HEK293 (cell line): ENCODE data around the gene CCDC51.
"Not testable (repeated sequence)": the region's sequence is repeated elsewhere in the genome, so short reads cannot be mapped to it uniquely, and the experiment has no call there.

ENCODE experiments used
- CTCF ChIA-PET: fragments of 350-600 bp; formaldehyde crosslinking; extraction: SDS; loops from one replicate; lab custom pipeline; 2021; ENCODE audit warnings: antibody characterized with exemption; lab: Yijun Ruan, JAX
- POLR2A ChIA-PET: fragments of 300-600 bp; formaldehyde crosslinking; extraction: SDS; loops from one replicate; lab custom pipeline; 2020; ENCODE audit warnings: antibody characterized with exemption, inconsistent platforms; lab: Yijun Ruan, JAX
- H3K27ac ChIP-seq: fragments of 200-500 bp; sonication (Bioruptor generic); 2 replicates; pipeline ENCODE4 v1.5.1; 2014; ENCODE audit warnings: low read depth, low read length, control low read depth, inconsistent platforms; ENCODE audit errors: extremely low read depth
- H3K36me3 ChIP-seq, 2 experiments: fragments of 200-500 bp in 1 of 2; sonication (Bioruptor generic) in 1 of 2; 1 replicate in 1 of 2; 2 replicates in 1 of 2; pipeline ENCODE4 v1.5.1; 2014 to 2017; ENCODE audit warnings: inconsistent platforms in 2 of 2, low read length in 2 of 2; ENCODE audit not compliant: control insufficient read depth in 2 of 2, insufficient read depth in 1 of 2
- H3K4me1 ChIP-seq: fragments of 200-500 bp; sonication (Bioruptor generic); 2 replicates; pipeline ENCODE4 v1.5.1; 2014; ENCODE audit warnings: mild to moderate bottlenecking, low read length, inconsistent platforms; ENCODE audit not compliant: control insufficient read depth, insufficient read depth
- H3K4me3 ChIP-seq: 2 replicates; pipeline ENCODE4 v1.5.1; 2011; ENCODE audit warnings: low read depth, mild to moderate bottlenecking, control low read depth, low read length, moderate library complexity
- H3K9me3 ChIP-seq: fragments of 200-500 bp; sonication (Bioruptor generic); 2 replicates; pipeline ENCODE4 v1.5.1; 2014; ENCODE audit warnings: low read depth, low read length, inconsistent platforms; ENCODE audit not compliant: control insufficient read depth, insufficient read depth
- GLIS2 ChIP-seq: fragments of 450-650 bp; formaldehyde crosslinking; IDR thresholded peaks from 2 replicates; pipeline ENCODE4 v1.5.1; 2016; ENCODE audit warnings: missing biosample characterization, missing genetic modification characterization
- KLF16 ChIP-seq: fragments of 450-650 bp; formaldehyde crosslinking; IDR thresholded peaks from 2 replicates; pipeline ENCODE4 v1.5.1; 2017; ENCODE audit warnings: missing biosample characterization, missing genetic modification characterization
- KLF9 ChIP-seq: fragments of 450-650 bp; formaldehyde crosslinking; IDR thresholded peaks from 2 replicates; pipeline ENCODE4 v1.5.1; 2016; ENCODE audit warnings: missing biosample characterization, missing genetic modification characterization, low read depth
- RBAK ChIP-seq: fragments of 450-650 bp; formaldehyde crosslinking; IDR thresholded peaks from 2 replicates; pipeline ENCODE4 v1.5.1; 2016; ENCODE audit warnings: missing biosample characterization, missing genetic modification characterization
- SCRT1 ChIP-seq: fragments of 450-650 bp; formaldehyde crosslinking; IDR thresholded peaks from 2 replicates; pipeline ENCODE4 v1.5.1; 2016; ENCODE audit warnings: missing biosample characterization, missing genetic modification characterization, borderline replicate concordance
- SCRT2 ChIP-seq: fragments of 450-650 bp; formaldehyde crosslinking; IDR thresholded peaks from 2 replicates; pipeline ENCODE4 v1.5.1; 2016; ENCODE audit warnings: missing biosample characterization, missing genetic modification characterization
- SP7 ChIP-seq: fragments of 450-650 bp; formaldehyde crosslinking; IDR thresholded peaks from 2 replicates; pipeline ENCODE4 v1.5.1; 2016; ENCODE audit warnings: missing biosample characterization, missing genetic modification characterization
- ZNF2 ChIP-seq: fragments of 450-650 bp; formaldehyde crosslinking; IDR thresholded peaks from 2 replicates; pipeline ENCODE4 v1.5.1; 2016; ENCODE audit warnings: missing biosample characterization, missing genetic modification characterization
- ZNF239 ChIP-seq: fragments of 450-650 bp; formaldehyde crosslinking; IDR thresholded peaks from 2 replicates; pipeline ENCODE4 v1.5.1; 2016; ENCODE audit warnings: missing biosample characterization, missing genetic modification characterization
- ZNF324 ChIP-seq: fragments of 450-650 bp; formaldehyde crosslinking; IDR thresholded peaks from 2 replicates; pipeline ENCODE4 v1.5.1; 2016; ENCODE audit warnings: missing biosample characterization, missing genetic modification characterization
- ZNF366 ChIP-seq: fragments of 450-650 bp; formaldehyde crosslinking; conservative IDR thresholded peaks from 2 replicates; pipeline ENCODE4 v1.5.1; 2016; ENCODE audit warnings: missing biosample characterization, missing genetic modification characterization
- ZNF37A ChIP-seq: fragments of 450-650 bp; IDR thresholded peaks from 2 replicates; pipeline ENCODE4 v1.5.1; 2018; ENCODE audit warnings: missing biosample characterization, missing genetic modification characterization
- ZNF544 ChIP-seq: fragments of 450-650 bp; formaldehyde crosslinking; IDR thresholded peaks from 2 replicates; pipeline ENCODE4 v1.5.0; 2017; ENCODE audit warnings: missing biosample characterization, missing genetic modification characterization
- ZNF548 ChIP-seq: fragments of 450-650 bp; formaldehyde crosslinking; IDR thresholded peaks from 2 replicates; pipeline ENCODE4 v1.5.1; 2016; ENCODE audit warnings: missing biosample characterization, missing genetic modification characterization
- ZNF561 ChIP-seq: fragments of 450-650 bp; IDR thresholded peaks from 2 replicates; pipeline ENCODE4 v1.5.1; 2018; ENCODE audit warnings: missing biosample characterization, missing genetic modification characterization, borderline replicate concordance
- ZNF670 ChIP-seq: fragments of 450-650 bp; formaldehyde crosslinking; IDR thresholded peaks from 2 replicates; pipeline ENCODE4 v1.5.1; 2016; ENCODE audit warnings: missing biosample characterization, missing genetic modification characterization, low read depth
- ZNF692 ChIP-seq: fragments of 450-650 bp; formaldehyde crosslinking; IDR thresholded peaks from 2 replicates; pipeline ENCODE4 v1.5.1; 2016; ENCODE audit warnings: missing biosample characterization, missing genetic modification characterization
- ZNF76 ChIP-seq: fragments of 450-650 bp; formaldehyde crosslinking; IDR thresholded peaks from 2 replicates; pipeline ENCODE4; 2016; ENCODE audit warnings: low read depth, missing biosample characterization, missing genetic modification characterization, borderline replicate concordance
- ZNF768 ChIP-seq: fragments of 450-650 bp; formaldehyde crosslinking; IDR thresholded peaks from 2 replicates; pipeline ENCODE4 v1.5.1; 2018; ENCODE audit warnings: missing biosample characterization, mild to moderate bottlenecking, missing genetic modification characterization
- TF ChIP-seq, protein P1 (sequence below): fragments of 450-650 bp; formaldehyde crosslinking; IDR thresholded peaks from 2 replicates; pipeline ENCODE4 v1.5.1; 2016; ENCODE audit warnings: missing biosample characterization, missing genetic modification characterization
- TF ChIP-seq, protein P2 (sequence below): fragments of 450-650 bp; formaldehyde crosslinking; IDR thresholded peaks from 2 replicates; pipeline ENCODE4 v1.5.1; 2016; ENCODE audit warnings: missing biosample characterization, missing genetic modification characterization
- TF ChIP-seq, protein P3 (sequence below): fragments of 450-650 bp; formaldehyde crosslinking; IDR thresholded peaks from 2 replicates; pipeline ENCODE4 v1.5.1; 2016; ENCODE audit warnings: missing biosample characterization, missing genetic modification characterization, borderline replicate concordance

Gene CCDC51

DNA sequence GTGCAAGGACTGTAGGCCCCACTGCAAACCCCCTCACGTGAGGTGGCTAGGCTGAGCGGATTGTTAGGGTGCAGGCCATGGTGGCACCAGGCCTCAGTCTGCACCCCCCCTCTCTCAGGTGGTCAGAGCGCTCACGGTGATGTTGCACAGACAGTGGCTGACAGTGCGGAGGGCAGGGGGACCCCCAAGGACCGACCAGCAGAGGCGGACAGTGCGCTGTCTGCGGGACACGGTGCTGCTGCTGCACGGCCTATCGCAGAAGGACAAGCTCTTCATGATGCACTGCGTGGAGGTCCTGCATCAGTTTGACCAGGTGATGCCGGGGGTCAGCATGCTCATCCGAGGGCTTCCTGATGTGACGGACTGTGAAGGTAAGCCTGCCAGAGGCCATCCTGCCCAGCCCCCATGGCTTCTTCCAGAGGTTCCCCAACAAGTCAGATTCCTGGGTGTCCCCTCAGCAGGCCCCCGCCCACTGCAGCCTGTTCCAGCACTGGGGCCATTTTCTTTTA lies 24.8 kb upstream of the CCDC51 start (continued):
- TF ChIP-seq ZNF692 (tag by site-specific recombination): no peak
- TF ChIP-seq ZNF2 (tag by site-specific recombination): no peak
- TF ChIP-seq ZNF561: no peak
- no peak for TF ChIP-seq ZNF768 (tag by site-specific recombination)
- TF ChIP-seq KLF16: no peak

GRCh38 chr3:48463703-48464102 lies 23.8 kb upstream of the CCDC51 start:
- Histone ChIP-seq H3K4me1 (no peaks in the 10 kb centered on the region), H3K9me3 (no peaks in the 10 kb centered on the region), H3K27ac (no peak overlapping the region), H3K4me3 (no peak overlapping the region), H3K36me3 (peaks cover 0 to 81% of the 10 kb centered on the region in 2 experiments; a peak in 1 of 3 replicates)
- POLR2A ChIA-PET: no interaction called here
- TF ChIP-seq, protein P1, sequence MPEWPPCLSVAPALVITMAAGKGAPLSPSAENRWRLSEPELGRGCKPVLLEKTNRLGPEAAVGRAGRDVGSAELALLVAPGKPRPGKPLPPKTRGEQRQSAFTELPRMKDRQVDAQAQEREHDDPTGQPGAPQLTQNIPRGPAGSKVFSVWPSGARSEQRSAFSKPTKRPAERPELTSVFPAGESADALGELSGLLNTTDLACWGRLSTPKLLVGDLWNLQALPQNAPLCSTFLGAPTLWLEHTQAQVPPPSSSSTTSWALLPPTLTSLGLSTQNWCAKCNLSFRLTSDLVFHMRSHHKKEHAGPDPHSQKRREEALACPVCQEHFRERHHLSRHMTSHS (tag by site-specific recombination): no peak
- TF ChIP-seq ZNF239 (tag by site-specific recombination): no peak
- TF ChIP-seq RBAK: no peak
- TF ChIP-seq ZNF324 (tag by site-specific recombination): no peak
- no peak for TF ChIP-seq GLIS2
- no peak for TF ChIP-seq KLF9 (tag by site-specific recombination)
- TF ChIP-seq SCRT2: no peak
- TF ChIP-seq ZNF366: no peak
- TF ChIP-seq, protein P2, sequence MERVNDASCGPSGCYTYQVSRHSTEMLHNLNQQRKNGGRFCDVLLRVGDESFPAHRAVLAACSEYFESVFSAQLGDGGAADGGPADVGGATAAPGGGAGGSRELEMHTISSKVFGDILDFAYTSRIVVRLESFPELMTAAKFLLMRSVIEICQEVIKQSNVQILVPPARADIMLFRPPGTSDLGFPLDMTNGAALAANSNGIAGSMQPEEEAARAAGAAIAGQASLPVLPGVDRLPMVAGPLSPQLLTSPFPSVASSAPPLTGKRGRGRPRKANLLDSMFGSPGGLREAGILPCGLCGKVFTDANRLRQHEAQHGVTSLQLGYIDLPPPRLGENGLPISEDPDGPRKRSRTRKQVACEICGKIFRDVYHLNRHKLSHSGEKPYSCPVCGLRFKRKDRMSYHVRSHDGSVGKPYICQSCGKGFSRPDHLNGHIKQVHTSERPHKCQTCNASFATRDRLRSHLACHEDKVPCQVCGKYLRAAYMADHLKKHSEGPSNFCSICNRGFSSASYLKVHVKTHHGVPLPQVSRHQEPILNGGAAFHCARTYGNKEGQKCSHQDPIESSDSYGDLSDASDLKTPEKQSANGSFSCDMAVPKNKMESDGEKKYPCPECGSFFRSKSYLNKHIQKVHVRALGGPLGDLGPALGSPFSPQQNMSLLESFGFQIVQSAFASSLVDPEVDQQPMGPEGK (tag by site-specific recombination): no peak
- no peak for TF ChIP-seq ZNF548 (tag by site-specific recombination)
- TF ChIP-seq SP7 (tag by site-specific recombination): no peak
- no peak for TF ChIP-seq ZNF76
- TF ChIP-seq, protein P3, sequence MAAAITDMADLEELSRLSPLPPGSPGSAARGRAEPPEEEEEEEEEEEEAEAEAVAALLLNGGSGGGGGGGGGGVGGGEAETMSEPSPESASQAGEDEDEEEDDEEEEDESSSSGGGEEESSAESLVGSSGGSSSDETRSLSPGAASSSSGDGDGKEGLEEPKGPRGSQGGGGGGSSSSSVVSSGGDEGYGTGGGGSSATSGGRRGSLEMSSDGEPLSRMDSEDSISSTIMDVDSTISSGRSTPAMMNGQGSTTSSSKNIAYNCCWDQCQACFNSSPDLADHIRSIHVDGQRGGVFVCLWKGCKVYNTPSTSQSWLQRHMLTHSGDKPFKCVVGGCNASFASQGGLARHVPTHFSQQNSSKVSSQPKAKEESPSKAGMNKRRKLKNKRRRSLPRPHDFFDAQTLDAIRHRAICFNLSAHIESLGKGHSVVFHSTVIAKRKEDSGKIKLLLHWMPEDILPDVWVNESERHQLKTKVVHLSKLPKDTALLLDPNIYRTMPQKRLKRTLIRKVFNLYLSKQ (tag by site-specific recombination): no peak
- TF ChIP-seq ZNF37A (tag by site-specific recombination): no peak
- TF ChIP-seq ZNF670 (tag by site-specific recombination): no peak
- no peak for TF ChIP-seq SCRT1
- TF ChIP-seq ZNF544 (tag by site-specific recombination): no peak
- CTCF ChIA-PET: interaction anchor here (0.9 to 2.7 kb wide), 3 partner anchors 28 to 63 kb away, joined by 3 to 6 read pairs (median 4); no protein-coding TSS in a partner anchor

- H3K4me3 ChIP-seq, H3K27ac ChIP-seq, H3K4me1 ChIP-seq, H3K9me3 ChIP-seq: not testable (repeated sequence)
- POLR2A ChIA-PET: interaction anchor here (1.2 kb wide), 1 partner anchor 16 kb away, joined by 3 read pairs; the partner anchor contains the start of gene ATRIP
- CTCF ChIA-PET: interaction anchor here (0.6 kb wide), 2 partner anchors 46 to 814 kb away, joined by 3 read pairs; no protein-coding TSS in a partner anchor
- peaks cover 0 to 77% of the 10 kb centered on the region in 2 experiments; a peak in 2 of 3 replicates for H3K36me3 ChIP-seq
Measured at GRCh38 chr3:48461767-48462166, 21.8 kb upstream of the CCDC51 start.
